Measurements from ENCODE around the gene CAPN8.

Gene CAPN8

DNA sequence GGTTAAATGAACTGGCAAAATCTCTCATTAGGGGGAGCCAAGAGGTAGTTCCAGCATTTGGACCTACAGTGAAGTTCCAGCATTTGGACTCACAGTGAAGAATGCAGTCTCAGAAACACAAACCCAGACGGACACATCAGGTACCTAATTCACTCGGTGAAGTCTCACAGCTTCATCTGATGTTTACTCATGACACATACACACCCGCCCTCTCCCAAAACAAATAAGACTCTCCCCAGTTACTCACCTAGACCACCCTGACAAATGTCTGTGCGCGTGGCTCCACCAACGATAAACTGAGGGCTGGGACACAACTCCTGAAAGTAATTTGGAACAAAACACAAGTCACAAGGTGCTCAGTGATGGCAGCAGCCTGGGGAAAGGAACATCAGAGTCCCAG lies 11.4 kb downstream of the CAPN8 start:
- DNase-seq (ENCODE audit: low read depth) = no peak

DNA sequence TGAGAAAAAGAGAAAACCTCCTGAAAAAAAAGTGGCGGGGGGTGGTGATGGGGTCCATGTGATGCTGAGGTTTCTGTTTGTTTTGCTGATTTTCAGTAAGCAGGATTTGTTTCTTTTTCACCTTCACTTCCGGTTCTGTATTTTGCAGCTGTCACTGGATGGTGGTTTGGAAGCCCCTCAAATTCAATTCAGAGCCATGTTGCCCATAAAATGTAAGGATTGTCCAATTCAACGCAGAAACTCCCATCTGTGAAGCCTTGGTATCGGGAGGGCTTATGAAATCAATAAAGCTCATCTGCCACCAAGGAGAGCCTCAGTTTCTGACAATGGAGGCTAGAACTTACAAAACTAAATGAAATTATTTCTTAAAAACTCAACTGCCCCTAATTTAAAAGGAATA lies 12.1 kb downstream of the CAPN8 start:
- no peak for DNase-seq (ENCODE audit: low read depth)

DNA sequence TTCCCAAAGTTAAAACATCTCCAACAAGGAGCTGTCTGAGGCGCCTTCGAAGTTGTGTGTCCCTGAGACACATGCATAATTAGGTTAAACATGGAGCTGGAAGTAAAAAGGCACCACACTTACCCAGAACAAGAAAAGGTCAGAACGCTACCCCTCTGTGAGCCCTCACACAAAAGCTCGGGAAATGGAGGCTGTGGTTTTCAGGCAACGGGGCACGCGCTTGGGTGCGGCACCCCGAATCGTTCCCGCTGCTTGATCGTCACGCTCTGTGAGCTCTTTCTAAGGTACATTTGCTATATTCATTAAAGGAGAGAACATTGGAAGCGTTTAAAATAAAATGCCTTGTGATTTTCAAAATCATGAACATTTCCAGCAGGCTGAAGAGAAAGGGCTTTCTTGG lies 12.5 kb downstream of the CAPN8 start:
- DNase-seq (ENCODE audit: low read depth) = no peak

DNA sequence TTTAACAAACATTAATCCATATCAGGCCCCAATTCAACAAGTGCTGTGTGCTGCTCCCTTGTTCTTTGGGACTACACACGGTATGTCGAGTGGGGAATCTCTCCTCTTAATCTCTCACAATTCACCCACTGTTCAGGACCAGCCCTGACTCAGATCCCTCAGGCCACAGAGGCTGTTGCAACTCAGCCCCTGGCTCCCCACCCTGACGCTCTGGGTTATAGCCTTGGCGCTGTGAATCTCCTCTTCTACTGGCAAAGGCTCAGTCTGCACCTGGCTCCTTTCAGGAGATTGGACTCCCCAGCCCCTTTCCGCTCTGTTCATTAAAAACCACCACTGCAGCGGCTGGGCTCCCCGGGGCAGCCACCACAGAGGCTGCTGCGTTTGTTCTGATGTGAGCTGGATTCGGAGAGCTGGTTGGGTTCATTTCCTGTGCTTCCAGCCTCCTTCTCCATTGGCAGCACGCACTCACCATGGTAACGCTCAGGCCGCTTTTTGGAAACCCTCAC lies 13.0 kb downstream of the CAPN8 start:
- DNase-seq (ENCODE audit: low read depth) = no peak

DNA sequence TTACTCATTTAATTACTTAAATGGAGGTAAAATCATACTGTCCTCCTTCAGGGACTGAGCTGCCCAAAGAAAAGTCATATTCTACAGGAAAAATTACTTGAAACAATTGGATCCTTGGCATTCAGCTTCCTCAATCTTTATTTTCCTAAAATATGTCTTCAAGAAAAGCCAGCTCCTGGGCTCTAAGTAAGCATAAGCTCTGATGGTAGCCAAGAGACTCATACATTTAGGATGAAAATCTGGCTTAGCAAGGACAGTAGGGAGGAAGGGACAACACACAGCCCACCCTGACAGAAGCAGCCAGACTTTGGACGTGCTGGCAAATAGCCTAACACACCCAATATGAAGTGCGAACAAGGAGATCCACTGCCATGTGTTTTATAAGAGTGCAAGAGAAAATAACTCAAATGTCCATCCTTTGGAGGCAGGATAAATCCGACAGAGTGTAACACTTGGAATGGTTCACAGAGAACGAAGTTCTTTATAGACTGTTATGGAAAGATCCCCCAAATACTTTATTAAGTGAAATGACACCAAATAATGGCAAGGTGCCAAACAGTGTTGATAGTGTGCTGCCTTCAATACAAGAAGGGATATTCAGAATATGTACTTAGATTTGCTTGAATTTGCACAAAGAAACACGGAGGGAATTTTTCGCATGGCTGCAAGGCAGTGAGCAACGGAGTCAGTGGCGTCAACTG lies 14.1 kb downstream of the CAPN8 start:
- no peak for DNase-seq (ENCODE audit: low read depth)

DNA sequence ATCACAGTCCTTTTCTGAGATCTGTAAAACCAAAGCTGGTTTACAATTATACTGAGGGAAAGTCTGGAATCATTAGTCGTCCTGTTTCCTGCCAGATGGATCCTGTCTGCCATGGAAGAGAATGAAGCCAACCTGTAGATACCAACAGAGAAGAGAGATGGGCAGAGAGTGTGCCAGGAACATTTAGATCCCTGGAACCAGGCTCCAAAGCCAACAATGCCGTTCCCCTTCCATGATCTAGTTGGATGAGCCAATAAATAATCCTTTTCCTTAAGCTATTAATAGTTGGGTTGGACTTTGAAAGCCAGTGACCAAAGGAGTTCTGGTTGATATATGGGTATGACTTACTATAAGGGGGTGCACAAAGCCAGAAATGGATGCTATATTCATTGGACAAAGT lies 15.0 kb downstream of the CAPN8 start:
- no peak for DNase-seq (ENCODE audit: low read depth)

DNA sequence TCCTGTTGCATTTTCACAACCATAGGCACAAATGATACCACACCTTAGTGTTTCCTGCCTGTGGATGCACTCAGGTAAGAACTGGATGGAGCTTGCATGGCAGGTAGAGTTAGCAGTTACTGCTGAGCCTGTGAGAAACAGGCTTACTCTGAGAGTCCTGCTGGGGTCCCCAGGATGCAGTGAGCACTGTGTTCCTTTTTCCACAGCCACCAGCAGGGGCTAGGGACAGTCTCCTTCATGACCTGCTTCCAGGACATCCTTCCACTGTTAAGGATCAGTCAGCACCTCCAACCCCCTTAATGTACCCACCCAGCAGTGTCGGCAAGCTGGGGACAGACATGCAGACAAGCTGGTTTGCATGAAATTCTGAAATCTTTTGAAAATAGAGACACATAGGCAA lies 16.3 kb downstream of the CAPN8 start:
- no peak for DNase-seq (ENCODE audit: low read depth)

DNA sequence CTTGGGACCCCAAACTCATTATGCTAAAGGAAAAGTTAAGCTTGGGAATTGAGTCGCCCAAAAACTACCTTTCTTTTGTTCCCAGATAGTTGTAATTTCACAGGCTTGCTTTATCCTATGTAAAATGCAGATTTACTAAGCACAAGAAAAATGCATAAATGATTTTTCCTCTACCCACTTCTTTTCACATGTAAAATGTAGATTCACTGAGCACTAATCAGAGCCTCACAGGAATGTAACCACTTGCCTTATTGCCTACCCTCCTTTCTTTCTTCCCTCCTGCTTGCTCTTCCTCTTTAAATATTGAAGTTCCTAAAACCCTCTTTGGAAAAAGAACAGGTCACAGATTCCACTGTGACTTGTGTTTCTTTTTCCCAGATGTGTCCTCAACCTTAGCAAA lies 18.3 kb downstream of the CAPN8 start:
- no peak for DNase-seq (ENCODE audit: low read depth)

DNA sequence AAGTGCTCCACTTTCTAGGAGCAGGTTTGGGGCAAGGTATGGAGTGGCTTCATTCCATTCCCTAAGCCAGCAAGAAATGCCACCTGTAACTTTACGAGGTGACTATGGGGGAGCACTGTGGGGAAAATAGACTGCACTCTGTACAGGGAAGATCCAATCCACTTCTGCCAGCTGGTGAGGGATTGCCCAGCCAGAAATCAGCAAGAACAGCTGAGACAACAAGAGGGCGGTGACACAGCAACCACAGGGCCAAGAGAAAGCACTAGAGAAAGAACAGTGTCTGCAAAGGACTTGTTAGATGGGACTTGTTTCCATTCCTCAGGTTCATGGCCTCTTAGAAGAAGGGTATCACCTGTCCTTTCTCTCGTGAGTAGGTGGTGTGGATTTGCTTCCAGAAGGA lies 19.6 kb downstream of the CAPN8 start:
- DNase-seq (ENCODE audit: low read depth) = no peak

DNA sequence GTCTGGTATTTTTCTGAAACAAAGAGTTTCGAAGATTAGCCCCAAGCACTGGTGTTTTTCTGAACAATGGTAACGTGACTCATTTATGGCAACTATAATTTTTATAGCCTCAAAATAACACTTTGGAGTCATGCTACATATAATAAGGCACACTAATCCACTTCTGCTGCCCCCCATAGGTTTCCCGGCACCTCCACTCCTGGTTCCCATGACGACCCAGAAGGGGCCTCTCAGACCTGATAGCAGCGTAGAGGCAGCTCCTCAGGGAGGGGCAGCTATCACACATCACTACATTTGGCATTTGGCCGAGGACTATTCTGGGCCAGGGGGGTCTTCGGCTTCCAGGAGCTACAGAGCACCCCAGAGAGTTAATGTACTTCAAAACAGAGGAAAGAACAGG lies 23.3 kb downstream of the CAPN8 start:
- DNase-seq (ENCODE audit: low read depth) = no peak

DNA sequence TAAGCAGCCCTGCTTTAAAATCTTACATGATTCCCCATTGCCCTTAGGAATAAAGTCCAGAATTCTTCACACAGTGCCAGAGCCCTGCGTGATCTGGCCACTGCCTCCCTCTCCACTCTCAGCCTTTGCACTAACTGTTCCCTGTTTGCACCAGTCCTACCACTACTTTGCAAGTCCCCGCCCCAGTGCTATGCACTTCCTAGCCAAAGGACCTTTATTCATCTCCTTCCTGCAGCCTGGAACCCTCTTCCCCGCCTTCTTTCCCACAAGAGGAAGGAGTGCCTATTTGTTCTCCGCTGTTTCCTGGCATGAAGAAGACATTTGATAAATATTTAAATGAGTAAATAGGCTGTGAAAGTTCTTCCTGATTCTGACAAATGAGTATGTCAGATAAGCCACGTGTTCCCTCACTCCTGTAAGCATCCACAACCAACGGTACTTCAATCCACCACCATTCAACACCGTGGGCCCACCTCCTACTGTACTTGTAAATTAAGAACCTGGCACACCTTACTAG lies 23.9 kb downstream of the CAPN8 start:
- no peak for DNase-seq (ENCODE audit: low read depth)

DNA sequence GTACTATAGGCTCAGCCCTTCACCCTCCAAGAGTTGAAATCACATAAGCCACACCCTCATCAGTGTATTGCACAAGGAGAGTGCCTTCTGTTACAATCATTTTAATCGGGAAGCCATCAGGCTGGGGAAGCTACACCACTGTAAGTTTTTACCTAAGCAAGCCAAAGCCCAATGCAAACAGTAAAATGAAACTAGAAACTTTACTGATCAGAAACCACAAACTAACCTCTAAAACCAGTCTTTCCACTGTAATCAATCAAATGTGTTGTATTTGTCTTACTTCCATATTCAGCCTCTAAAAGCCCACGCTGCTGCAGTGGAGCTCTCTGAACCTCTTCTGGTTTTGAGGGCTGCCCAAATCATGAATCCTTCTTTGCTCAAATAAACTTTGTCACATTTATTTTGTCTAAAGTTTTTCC lies 26.2 kb downstream of the CAPN8 start:
- no peak for DNase-seq (ENCODE audit: low read depth)

DNA sequence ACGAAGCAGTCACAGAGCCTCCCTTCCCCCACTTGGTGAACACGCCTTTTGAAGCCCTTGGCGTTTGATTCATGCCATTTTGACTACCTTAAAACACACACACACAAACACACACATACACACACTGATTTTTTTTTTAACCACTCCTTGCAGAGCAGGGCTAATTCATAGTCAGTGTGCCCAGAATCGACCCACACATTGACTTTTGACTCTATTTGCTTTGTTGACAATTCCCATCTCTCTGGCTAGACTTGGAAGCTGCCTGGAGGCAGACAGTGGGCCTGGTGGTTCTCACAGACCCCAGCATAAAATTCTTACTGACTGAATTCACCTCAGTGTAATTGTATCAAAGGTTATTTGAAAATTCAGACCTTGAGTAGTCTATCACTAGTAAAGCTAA lies 30.3 kb downstream of the CAPN8 start:
- DNase-seq (ENCODE audit: low read depth) = no peak

DNA sequence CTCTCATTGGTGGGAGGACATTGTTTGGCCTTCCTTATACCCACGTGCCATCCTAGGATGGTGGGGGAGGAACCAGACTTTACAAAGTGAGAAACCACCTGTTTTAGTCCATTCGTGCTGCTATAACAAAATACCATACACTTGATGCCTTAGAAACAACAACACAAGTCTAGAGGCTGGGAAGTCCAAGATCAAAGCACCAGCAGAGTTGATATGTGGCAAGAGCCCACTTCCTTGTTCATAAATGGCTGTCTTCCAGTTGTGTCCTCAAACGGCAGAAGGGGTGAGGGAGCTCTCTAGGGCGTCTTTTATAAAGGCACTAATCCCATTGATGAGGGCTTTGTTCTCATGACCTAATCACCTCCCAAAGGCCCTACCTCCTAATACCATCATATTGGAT lies 31.1 kb downstream of the CAPN8 start:
- DNase-seq (ENCODE audit: low read depth) = no peak

DNA sequence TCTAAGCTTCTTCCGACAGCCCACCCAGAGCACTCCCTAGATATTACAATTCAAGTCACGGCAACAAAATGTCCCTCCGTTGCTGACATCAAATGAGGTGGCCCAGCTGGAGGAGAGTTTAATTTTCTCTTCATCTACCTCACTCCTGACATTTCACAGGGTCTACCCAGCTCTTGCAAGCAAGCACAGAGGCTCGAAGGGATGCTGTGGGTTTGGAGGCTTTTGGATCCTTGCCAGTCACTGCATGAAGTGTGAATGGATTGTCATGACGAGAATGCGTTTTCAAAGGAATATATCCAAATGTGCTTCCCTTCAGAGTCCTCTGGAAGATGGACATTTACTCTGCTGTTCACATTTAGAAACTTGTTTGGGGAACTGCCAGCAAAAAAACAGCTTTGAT lies 33.5 kb downstream of the CAPN8 start:
- DNase-seq (ENCODE audit: low read depth) = no peak

DNA sequence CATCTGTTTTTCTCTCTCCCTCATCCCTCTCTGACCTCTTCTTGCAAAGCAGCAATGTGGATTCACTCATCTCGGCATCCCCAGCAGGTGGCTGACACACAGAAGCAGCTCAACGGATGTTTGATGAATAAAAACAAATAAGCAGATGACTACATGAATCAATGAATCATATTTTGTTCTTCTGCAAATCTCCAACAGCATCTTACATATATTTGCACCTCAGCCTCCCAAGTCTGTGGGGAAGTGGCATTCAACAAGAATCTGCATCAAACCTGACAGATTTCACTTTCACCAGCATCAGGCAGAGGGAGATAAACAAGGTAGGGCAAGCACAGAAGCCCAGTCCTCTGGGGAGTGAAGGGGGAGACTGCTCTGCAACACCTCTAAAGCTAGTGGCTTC lies 34.0 kb downstream of the CAPN8 start:
- no peak for DNase-seq (ENCODE audit: low read depth)

DNA sequence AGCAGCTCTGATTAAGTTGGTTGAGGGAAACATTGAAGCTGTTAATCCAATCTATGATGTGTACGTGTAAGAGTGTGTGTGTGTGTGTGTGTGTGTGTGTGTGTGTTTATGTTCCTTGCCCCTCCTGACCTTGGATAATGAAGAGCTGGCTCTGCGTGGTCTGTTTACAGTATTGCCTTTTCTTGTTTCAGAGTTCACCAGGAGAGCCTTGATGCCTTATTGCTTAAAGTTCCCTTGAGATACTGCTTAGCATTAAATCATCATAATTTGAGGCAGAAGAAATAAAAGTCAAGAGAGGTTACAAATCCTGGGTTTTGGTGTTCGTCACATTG lies 36.4 kb downstream of the CAPN8 start:
- no peak for DNase-seq (ENCODE audit: low read depth)

DNA sequence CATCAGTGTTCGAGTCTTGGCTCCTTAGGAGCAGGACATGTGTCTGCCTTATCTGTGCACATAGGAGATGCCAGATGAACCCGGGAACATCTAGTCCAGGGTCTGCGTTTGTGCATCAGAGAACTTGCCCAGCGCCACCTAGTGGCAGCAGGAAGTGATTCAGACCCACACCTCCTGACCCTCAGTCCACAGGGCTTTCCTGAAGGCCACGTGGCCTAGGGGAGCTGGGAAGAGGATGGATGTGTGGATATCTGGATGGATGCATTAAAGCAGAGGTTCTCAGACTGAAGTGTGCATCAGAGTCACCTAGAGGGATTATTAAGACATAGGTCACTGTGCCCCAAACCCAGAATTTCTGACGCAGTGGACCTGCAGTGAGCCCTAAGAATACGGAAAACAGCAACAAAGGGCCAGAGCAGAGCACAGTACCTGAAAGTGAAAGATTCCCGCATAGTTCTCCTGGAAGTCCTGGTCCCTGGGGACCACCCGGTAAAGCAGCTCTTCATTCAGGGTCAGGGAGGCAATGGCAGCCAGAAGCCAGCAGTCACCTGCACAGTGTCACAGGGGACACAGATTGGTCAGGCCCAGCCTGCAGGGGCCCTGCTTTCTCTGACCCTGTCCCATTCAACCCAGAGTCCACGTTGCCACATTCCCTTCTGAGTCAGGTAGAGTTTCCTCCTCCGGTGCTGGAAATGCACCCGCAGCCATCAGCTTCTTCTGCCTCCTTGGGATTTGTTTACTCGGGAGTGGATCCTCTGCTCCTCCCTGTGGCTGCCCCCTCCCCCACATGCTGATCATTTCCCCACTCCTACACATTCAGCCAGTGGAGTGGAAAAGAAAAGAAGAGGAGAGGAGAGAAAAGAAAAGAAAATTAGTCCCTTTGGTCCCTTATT lies 37.0 kb downstream of the CAPN8 start:
- DNase-seq (ENCODE audit: low read depth) = peak; percentile 35

DNA sequence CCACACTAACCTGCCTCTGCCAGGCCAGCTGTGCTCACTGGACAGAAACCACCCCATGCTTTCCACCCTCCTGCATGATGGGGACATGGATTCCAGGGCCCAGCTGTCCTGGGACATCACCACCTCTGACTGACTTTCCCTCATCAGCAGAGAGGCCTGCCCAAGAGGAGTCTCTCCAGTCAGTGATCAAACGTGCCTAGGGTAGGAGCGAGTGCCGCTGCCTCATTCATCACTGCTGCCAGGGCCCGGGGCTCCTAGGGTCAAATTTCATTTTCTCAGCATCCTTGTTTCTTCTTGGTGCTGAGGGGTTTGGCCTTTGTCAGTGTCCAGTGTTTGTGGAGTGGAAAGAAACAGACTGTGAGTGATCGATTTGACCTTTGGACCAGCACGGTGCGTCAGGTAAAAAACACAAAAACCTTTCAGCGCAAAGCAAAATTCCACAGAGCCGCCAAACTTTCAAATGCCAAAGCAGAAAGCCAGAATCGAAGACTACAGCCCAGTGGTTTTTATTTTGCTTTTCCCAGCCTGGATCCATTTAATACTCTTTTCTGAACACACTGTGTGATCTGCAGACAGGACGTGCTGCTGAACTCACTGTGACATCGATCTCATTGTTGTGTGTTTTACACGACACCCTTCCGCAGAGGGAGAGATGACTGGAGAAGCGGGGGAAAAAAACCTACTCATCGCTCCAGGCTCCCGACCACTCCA lies 43.2 kb downstream of the CAPN8 start:
- DNase-seq (ENCODE audit: low read depth) = no peak

DNA sequence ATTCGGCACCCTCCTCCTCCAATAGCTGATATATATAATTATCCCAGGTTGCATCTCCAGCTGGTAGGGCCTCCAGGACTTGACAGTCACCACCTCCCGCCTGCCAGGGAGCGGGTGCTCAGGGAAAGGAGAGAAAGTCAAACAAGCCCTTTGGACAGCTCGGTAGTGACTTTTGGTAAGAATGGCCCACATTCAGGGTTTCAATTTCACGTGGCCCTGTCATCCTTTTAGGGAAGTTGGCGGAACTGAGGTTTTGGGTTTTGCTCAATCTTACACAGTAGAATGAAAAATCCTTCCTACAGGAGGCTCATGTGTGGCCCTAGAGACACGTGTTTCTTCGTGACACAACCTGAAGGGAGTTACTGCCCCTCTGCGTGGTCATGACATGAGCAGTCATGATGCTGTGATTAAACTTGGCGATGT lies 44.2 kb downstream of the CAPN8 start:
- DNase-seq (ENCODE audit: low read depth) = no peak

DNA sequence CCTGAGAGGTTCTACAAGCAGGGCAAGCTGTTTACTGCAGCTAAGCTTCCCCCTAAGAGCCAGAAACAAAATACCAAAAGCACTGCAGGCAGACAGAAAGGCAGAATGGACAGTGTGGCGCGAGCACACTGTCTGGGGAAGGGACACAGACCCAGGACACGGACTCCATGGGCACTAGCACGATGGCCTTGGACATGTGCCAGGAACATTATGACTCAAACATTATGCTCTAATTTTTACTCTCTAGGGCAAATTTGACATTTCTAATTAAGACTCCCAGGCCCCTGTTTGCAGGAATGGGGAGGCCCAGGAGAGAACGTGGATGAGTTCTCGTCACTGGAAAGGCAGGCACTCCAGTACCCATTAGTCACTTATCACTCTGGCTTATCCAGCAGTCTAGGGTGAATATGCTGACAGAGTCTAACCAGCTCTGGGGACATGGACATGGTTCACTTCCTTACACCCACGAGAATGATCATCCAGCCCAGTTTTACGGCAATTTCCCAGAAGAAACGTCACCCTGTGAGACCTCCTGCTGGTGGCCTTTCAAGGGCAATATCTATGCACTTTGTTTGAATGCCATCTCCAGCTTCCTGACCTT lies 45.1 kb downstream of the CAPN8 start:
- DNase-seq (ENCODE audit: low read depth) = no peak

DNA sequence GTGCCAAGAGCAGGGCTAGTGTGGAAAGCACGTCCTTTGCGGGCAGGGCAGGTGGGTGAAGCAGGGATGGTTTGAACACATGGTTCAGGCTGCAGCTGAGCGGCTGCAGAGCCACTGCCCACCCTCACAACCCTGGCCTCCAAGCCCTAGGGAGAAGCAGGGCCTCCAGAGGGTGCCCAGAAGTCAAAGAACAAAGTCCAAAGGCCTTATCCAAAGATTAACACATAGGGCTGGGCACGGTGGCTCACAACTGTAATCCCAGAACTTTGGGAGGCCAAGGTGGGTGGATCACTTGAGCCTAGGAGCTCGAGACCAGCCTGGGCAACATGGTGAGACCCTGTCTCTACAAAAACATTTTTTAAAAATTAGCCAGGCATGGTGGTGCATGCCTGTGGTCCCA lies 46.8 kb downstream of the CAPN8 start:
- no peak for DNase-seq (ENCODE audit: low read depth)

Measured in CMK (cell line).